ENCODE measurements around the gene TEX30.
A peak's percentile ranks its signal among the peaks of the same experiment; 100 is the strongest.

Gene TEX30

GRCh38 chr13:102779436-102780159 lies 6.0 kb upstream of the TEX30 start:
- no peak for TF ChIP-seq CTCF (IDR thresholded peaks at IDR 0.05; ENCODE audit: low read length, missing control alignments)
- no peak overlapping the region for H3K4me3 ChIP-seq (replicated peaks; ENCODE audit: low read depth, low read length)
- DNase-seq (ENCODE audit: low read depth), result peak; percentile 28

- TF ChIP-seq CTCF (IDR thresholded peaks at IDR 0.05; ENCODE audit: low read length, missing control alignments), result no peak
- H3K4me3 ChIP-seq (replicated peaks; ENCODE audit: low read depth, low read length), result no peak overlapping the region
- DNase-seq (ENCODE audit: low read depth), result no peak
These were observed 4.2 kb upstream of the TEX30 start for GRCh38 chr13:102777736-102778135.

DNA sequence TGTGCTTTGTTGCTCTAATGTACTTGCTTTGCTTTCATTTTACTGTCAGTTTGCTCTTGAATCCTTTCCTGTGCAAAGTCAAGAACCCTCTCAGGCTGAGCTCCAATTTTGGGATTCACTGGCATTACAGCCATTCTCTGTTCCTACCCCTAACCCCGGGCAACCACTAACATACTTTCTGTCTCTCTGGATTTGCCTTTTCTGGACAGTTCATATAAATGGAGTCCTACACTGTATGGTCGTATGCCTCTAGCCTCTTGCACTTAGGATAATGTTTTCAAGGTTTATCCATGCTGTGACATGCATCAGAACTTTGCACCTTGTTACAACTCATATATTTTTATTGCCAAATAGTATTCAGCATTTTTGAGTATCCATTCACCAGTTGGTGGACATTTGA lies 2.7 kb upstream of the TEX30 start:
- no peak overlapping the region for H3K4me3 ChIP-seq (replicated peaks; ENCODE audit: low read depth, low read length)
- TF ChIP-seq CTCF (IDR thresholded peaks at IDR 0.05; ENCODE audit: low read length, missing control alignments), result no peak
- DNase-seq (ENCODE audit: low read depth), result no peak

DNA sequence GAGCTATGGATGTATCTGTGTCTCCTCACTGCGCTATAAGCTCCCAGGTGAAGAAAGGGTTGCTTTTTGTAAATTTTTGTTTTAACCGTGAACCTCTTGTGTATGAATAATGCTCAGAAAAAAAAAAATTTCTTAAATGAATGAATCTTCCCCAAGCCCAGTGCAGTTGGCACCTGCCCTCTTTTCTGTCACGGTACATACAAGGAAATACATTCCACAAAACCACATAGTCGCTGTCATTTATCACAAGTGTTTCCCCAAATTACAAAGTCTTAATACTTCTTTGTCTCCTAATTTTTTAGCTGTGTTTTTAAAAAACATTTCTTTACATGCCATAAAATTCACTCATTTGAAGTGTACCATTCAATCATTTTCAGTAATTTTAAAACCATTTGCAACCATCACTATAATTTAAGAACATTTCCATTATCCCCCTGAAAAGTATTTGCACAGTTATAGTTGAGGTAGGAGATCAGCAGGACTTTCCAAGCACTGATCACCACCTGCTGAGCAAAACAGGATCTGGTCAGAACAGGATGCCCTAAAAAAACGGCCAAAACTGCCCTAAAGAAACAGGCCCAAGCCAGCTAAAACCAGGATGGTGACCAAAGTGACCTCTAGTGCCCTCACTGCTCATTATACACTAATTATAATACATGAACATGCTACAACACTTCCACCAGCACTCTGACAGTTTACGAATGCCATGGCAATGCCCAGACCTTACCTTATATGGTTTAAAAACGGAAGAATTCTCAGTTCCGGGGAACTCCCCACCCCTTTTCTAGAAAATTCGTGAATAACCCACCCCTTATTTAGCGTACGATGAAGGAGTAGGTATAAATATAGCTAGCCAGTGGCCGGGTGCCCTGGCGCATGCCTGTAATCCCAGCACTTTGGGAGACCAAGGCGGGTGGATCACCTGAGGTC lies 1.3 kb upstream of the TEX30 start:
- no peak overlapping the region for H3K4me3 ChIP-seq (replicated peaks; ENCODE audit: low read depth, low read length)
- DNase-seq (ENCODE audit: low read depth), result no peak
- TF ChIP-seq CTCF (IDR thresholded peaks at IDR 0.05; ENCODE audit: low read length, missing control alignments), result no peak

DNA sequence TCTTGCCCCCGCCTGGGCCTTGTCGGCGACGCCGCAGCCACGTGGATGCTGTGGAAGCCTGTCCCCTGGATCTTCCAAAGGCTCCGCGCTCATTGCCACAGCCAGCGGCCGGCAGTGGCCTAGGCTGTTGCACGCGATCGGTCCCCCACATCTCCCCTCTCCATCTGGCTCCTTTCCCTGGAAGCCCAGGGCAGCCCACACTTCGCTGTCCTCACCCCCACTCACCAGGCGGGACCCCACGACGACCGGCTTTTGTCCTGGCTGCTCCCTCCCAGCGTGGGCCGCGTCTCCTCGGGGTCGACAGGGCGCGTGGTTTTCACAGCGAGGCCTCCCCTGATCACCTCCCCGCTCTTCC lies 605 bp upstream of the TEX30 start:
- peak overlapping the region; percentile 82 for H3K4me3 ChIP-seq (replicated peaks; ENCODE audit: low read depth, low read length)
- no peak for TF ChIP-seq CTCF (IDR thresholded peaks at IDR 0.05; ENCODE audit: low read length, missing control alignments)
- no peak for DNase-seq (ENCODE audit: low read depth)

DNA sequence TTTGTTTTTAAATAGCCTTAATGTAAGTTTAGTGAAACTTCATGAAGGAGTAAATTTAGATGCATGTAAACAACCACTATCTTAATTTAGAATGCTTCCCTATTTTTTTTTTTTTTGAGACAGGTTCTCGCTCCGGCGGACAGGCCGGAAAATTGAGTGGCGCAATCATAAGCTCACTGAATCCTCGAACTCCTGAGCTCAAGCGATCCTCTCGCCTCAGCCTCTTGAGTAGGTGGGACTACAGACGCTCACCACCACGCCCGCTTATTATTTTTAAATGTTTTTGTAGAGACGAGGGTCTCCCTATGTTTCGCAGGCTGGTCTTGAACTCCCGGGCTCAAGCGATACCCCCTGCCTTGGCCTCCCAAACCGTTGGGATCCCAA lies 1.6 kb downstream of the TEX30 start:
- no peak for DNase-seq (ENCODE audit: low read depth)
- H3K4me3 ChIP-seq (replicated peaks; ENCODE audit: low read depth, low read length), result no peak overlapping the region
- TF ChIP-seq CTCF (IDR thresholded peaks at IDR 0.05; ENCODE audit: low read length, missing control alignments), result no peak

Data from fibroblast of pulmonary artery (primary cell).